OCI-LY1 (cell line): ENCODE measurements around the gene PLA2G1B.
"Not testable (repeated sequence)": the region's sequence is repeated elsewhere in the genome, so short reads cannot be mapped to it uniquely, and the experiment has no call there.

Experiments used
- H2AFZ ChIP-seq: fragments of 200-600 bp; sonication (generic), shearing (Covaris generic); 2 replicates; pipeline ENCODE4 v1.6.0; 2014; ENCODE audit warnings: antibody characterized with exemption, mild to moderate bottlenecking, low read length
- H3F3A ChIP-seq: fragments of 200-600 bp; sonication (generic), shearing (Covaris generic); 2 replicates; pipeline ENCODE4 v1.6.0; 2014; ENCODE audit warnings: mild to moderate bottlenecking, antibody characterized with exemption, low read length, moderate library complexity; ENCODE audit not compliant: insufficient read depth
- H3K27ac ChIP-seq: fragments of 200-600 bp; sonication (generic); 2 replicates; pipeline ENCODE4 v1.5.1; 2014; ENCODE audit warnings: low read length, mixed run types, mild to moderate bottlenecking, low read depth; ENCODE audit not compliant: poor library complexity, severe bottlenecking
- H3K27me3 ChIP-seq: fragments of 200-600 bp; sonication (generic); 2 replicates; pipeline ENCODE4 v1.6.0; 2014; ENCODE audit warnings: antibody characterized with exemption, mild to moderate bottlenecking, low read length, moderate library complexity; ENCODE audit not compliant: insufficient read depth
- H3K36me3 ChIP-seq: fragments of 200-600 bp; sonication (generic); 2 replicates; pipeline ENCODE4 v1.6.1; 2014; ENCODE audit warnings: mild to moderate bottlenecking, antibody characterized with exemption, low read length, moderate library complexity, mixed read lengths; ENCODE audit not compliant: insufficient read depth
- H3K4me1 ChIP-seq: fragments of 200-600 bp; sonication (generic); 2 replicates; pipeline ENCODE4 v1.5.1; 2014; ENCODE audit warnings: mild to moderate bottlenecking, low read length, moderate library complexity; ENCODE audit not compliant: insufficient read depth, severe bottlenecking
- H3K4me2 ChIP-seq: fragments of 200-600 bp; sonication (generic), shearing (Covaris generic); 2 replicates; pipeline ENCODE4 v1.6.1; 2014; ENCODE audit warnings: low read length
- H3K4me3 ChIP-seq: fragments of 200-600 bp; sonication (generic); 2 replicates; pipeline ENCODE4 v1.5.1; 2014; ENCODE audit warnings: low read length, low read depth, mild to moderate bottlenecking, mixed read lengths; ENCODE audit not compliant: poor library complexity, severe bottlenecking
- H3K79me2 ChIP-seq: fragments of 200-600 bp; shearing (Covaris generic); 2 replicates; pipeline ENCODE4 v1.6.1; 2016; ENCODE audit warnings: mixed run types, low read length, mixed read lengths; ENCODE audit not compliant: insufficient read depth
- H3K9ac ChIP-seq: fragments of 200-600 bp; sonication (generic), shearing (Covaris generic); 2 replicates; pipeline ENCODE4 v1.6.1; 2014; ENCODE audit warnings: mild to moderate bottlenecking, low read length, mixed read lengths
- H3K9me2 ChIP-seq: fragments of 200-600 bp; sonication (generic), shearing (Covaris generic); 2 replicates; pipeline ENCODE4 v1.6.1; 2014; ENCODE audit warnings: low read depth, mild to moderate bottlenecking, low read length, mixed read lengths
- H3K9me3 ChIP-seq: fragments of 200-600 bp; shearing (Covaris generic); 2 replicates; pipeline ENCODE4 v1.6.1; 2014; ENCODE audit warnings: low read length, mixed read lengths
- H4K20me1 ChIP-seq: fragments of 200-600 bp; sonication (generic), shearing (Covaris generic); 2 replicates; pipeline ENCODE4 v1.6.0; 2016; ENCODE audit warnings: mild to moderate bottlenecking, low read length; ENCODE audit not compliant: insufficient read depth
- CTCF ChIP-seq: fragments of 200-600 bp; sonication (generic), shearing (Covaris generic); IDR thresholded peaks from 2 replicates; pipeline ENCODE4 v1.5.1; 2017; ENCODE audit warnings: mild to moderate bottlenecking, antibody characterized with exemption, low read length, moderate library complexity, mixed read lengths
- EZH2 ChIP-seq: fragments of 200-600 bp; sonication (generic), shearing (Covaris generic); IDR thresholded peaks from 2 replicates; pipeline ENCODE4 v1.8.0; 2017; ENCODE audit warnings: borderline replicate concordance, mixed run types, mild to moderate bottlenecking, antibody characterized with exemption, low read length, moderate library complexity, mixed read lengths

The PLA2G1B gene

GRCh38 chr12:120339256-120339655 lies 11.7 kb upstream of the PLA2G1B start:
- TF ChIP-seq CTCF (no peak), EZH2 (no peak)
- H3F3A ChIP-seq: no peaks in the 10 kb centered on the region
- H3K4me2 ChIP-seq: no peak overlapping the region
- no peak overlapping the region for H2AFZ ChIP-seq
- H3K9me3 ChIP-seq: peaks cover 8% of the 10 kb centered on the region
- H3K36me3 ChIP-seq: no peaks in the 10 kb centered on the region
- no peaks in the 10 kb centered on the region for H3K79me2 ChIP-seq
- H3K27me3 ChIP-seq: no peaks in the 10 kb centered on the region; the same call in 1 of the 2 replicates
- H4K20me1 ChIP-seq: no peaks in the 10 kb centered on the region
- no peaks in the 10 kb centered on the region for H3K4me1 ChIP-seq
- H3K9ac ChIP-seq: no peak overlapping the region
- no peaks in the 10 kb centered on the region for H3K9me2 ChIP-seq
- no peak overlapping the region for H3K27ac ChIP-seq
- H3K4me3 ChIP-seq: no peak overlapping the region

GRCh38 chr12:120337730-120338129 lies 10.2 kb upstream of the PLA2G1B start:
- Histone ChIP-seq H3K27me3 (no peaks in the 10 kb centered on the region; the same call in 1 of the 2 replicates), H3K4me2 (no peak overlapping the region), H3K27ac (no peak overlapping the region), H3K9ac (no peak overlapping the region), H2AFZ (no peak overlapping the region), H4K20me1 (no peaks in the 10 kb centered on the region), H3K9me2 (no peaks in the 10 kb centered on the region), H3K36me3 (no peaks in the 10 kb centered on the region), H3K4me3 (no peak overlapping the region), H3K9me3 (peaks cover 8% of the 10 kb centered on the region), H3K79me2 (no peaks in the 10 kb centered on the region), H3F3A (no peaks in the 10 kb centered on the region), H3K4me1 (no peaks in the 10 kb centered on the region)
- TF ChIP-seq CTCF: no peak
- TF ChIP-seq EZH2: no peak

GRCh38 chr12:120336392-120336791 lies 8.8 kb upstream of the PLA2G1B start:
- not testable (repeated sequence) for H3K79me2 ChIP-seq, H3K4me3 ChIP-seq, H3K9me3 ChIP-seq

DNA sequence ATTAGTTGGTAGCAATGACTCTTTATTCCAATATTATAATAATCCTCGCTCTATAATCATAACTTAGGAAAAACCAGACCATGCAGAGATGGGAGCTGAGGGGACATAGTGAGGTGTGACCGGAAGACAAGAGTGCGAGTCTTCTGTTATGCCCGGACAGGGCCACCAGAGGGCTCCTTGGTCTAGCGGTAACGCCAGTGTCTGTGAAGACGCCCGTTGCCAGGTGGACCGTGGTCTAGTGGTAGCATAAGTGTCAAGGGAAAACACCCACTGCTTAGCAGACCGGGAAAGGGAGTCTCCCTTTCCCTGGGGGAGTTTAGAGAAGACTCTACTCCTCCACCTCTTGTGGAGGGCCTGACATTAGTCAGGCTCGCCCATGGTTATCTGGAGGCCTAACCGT lies 7.9 kb upstream of the PLA2G1B start:
- not testable (repeated sequence) for H3K4me2 ChIP-seq, H3K9ac ChIP-seq, H2AFZ ChIP-seq, H3F3A ChIP-seq, H3K4me3 ChIP-seq, H3K4me1 ChIP-seq, H3K79me2 ChIP-seq, H3K9me2 ChIP-seq, H3K9me3 ChIP-seq, H3K36me3 ChIP-seq, H4K20me1 ChIP-seq, H3K27me3 ChIP-seq, H3K27ac ChIP-seq
- peak; percentile 46 for TF ChIP-seq CTCF

More at GRCh38 chr12:120336392-120336791, 8.8 kb upstream of the PLA2G1B start:
- not testable (repeated sequence) for H3K27me3 ChIP-seq, H3K9ac ChIP-seq, H3K27ac ChIP-seq, H4K20me1 ChIP-seq, H3K9me2 ChIP-seq, H3F3A ChIP-seq, H2AFZ ChIP-seq, H3K4me1 ChIP-seq, H3K36me3 ChIP-seq, H3K4me2 ChIP-seq
